Activated T-cell treated with anti-CD3 and anti-CD28 coated beads for 1 hour (primary cell): ENCODE data around the gene KIF26B.
"Not testable (repeated sequence)": the region's sequence is repeated elsewhere in the genome, so short reads cannot be mapped to it uniquely, and the experiment has no call there.

Experiments used
- DNase-seq: peaks from one replicate; pipeline ENCODE4 v3.0.0-alpha.2; 2020; ENCODE audit warnings: low read depth

Gene KIF26B

DNA sequence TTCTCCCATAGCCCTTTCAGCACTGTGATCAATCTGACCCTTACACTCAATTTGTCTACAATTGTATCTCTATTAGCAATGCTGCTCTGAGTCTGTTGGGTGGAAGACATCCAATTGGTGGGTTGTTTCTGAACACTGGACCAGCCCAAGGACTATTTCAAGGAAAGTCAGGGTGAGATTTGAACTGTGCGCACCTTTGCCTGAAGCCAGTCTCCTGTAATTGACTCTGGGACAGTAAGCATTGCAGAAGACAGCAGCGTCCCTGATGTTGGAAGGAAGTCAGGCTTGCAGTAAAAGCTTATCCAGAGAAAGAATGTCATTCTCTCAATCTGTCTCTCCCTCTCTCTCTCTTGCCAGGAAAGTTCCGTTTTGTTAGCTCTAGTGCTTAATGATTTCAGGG lies 233.9 kb downstream of the KIF26B start:
- DNase-seq: no peak

DNA sequence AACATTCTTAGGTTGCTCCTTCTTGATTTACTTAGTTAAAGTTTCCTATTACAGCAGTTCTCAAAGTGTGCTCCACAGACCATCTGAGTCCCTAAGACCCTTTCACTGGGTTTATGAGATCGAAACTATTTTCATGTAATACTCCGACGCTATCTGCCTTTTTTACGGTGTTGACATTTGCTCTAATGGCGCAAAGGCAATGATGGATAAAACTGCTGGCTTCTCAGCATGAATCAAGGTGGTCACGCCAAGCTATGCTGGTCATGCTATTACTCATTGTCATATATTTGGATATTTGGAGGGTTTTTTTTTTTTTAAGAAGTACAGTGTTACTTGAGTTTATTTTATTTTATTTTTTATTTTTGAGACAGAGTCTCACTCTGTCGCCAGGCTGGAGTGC lies 235.1 kb downstream of the KIF26B start:
- no peak for DNase-seq

DNA sequence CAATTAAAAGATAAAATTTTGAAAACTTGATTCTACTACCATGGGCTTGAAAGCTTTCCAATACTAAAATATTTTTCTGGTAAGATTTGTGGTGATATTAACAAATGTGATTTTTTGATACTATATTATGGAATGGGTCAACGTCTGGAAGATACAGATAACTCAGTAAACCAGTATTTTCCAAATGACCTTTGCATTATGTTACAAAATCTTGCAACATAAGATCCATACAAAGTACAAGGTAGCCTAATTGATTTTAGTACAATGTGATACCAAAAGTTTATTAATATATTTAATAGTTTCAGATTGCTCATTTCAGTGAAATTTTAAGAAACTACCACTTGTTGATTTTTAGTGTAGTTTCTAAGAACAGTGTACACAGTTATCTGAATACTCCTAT lies 236.2 kb downstream of the KIF26B start:
- DNase-seq: no peak

DNA sequence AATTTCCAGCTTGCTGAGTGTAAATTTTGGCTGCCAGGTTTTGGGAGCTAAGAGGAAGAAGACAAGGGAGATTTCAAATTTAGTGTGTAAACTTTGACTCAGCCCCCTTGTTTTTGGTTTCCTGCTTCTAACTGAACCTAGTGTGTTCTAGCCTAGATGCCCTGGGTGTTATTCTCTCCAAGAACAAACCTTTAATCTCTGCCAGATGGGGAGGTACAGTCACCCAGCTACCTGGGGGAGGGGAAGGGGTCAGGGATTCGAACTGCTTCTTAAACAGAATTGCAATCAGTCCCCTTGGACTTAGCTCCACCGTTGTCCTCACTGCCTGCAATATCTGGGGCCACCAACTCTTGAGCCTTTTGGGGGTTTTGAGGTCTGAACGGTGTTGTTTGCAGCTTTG lies 238.9 kb downstream of the KIF26B start:
- no peak for DNase-seq

DNA sequence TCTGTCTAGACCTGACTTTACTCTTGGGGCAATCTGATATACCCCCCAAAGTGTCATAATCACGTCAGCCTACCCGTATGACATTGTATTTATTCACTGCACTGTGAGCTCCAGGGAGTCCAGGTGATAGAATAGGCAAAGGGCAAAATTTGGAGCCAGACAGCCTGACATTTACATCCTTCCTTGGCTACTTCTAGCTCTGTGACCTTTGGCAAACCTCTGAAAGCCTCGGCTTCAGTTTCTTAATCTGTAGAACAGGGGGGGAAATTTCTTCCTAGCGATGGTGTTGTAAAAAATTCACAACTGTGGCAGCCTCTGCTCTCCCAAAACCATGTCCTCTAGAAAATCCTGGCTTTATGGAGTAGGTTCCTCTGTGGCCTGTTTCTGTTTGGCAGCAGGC lies 240.9 kb downstream of the KIF26B start:
- DNase-seq: no peak

DNA sequence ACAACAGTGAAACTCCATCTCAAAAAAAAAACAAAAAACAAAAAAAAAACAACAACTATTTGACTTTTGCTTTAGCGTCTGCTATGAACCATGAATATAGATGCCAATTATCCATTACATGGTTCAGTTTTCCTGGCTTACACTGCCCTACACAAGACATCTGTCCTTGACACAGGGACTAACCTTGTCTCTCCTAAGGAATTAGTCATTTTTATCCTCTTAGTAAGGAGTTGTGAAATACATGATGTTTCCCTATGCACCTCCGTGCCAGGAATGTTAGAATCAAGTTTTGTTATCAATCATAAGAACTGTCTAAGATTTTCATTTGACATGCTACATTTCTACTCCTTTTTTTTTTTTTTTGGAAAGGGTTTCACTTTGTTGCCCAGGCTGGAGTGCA lies 241.8 kb downstream of the KIF26B start:
- no peak for DNase-seq

DNA sequence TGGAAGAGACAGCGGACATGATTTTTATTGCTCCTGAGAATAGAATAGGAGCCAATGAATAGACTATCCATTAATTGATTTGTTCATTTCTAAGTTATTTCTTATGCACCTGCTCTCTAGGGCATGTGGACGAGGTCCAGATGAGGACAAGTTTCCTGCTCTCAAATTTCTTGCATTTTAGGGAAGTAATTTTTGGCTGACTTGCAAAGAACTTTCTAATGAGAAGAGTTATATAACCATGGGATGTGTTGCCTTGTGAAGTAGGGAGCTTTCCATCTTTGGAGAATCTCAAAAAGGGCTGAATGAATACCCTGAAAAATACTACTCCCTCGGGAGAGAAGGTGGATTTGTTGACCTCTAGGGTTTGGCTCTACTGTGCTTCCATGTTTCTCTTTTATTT lies 243.0 kb downstream of the KIF26B start:
- no peak for DNase-seq

DNA sequence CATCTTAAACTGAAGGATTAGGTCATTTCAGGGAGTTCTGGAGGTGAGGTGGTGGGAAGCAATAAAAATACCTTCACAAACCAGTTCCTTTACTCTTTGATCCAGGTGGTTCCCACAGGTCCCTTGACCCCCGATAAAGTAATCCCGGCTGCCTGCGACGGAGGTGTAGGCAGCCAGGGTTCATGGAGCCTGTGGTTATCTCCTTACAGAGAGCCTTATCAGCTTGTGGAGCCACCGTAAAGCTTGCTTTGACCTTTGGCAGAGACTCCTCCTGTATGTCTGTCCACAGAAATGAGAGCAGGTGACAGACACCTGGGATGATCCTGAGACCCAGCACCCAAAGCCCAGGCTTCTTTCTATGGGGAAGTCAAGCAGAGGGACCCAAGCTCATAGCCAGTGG lies 243.4 kb downstream of the KIF26B start:
- no peak for DNase-seq

DNA sequence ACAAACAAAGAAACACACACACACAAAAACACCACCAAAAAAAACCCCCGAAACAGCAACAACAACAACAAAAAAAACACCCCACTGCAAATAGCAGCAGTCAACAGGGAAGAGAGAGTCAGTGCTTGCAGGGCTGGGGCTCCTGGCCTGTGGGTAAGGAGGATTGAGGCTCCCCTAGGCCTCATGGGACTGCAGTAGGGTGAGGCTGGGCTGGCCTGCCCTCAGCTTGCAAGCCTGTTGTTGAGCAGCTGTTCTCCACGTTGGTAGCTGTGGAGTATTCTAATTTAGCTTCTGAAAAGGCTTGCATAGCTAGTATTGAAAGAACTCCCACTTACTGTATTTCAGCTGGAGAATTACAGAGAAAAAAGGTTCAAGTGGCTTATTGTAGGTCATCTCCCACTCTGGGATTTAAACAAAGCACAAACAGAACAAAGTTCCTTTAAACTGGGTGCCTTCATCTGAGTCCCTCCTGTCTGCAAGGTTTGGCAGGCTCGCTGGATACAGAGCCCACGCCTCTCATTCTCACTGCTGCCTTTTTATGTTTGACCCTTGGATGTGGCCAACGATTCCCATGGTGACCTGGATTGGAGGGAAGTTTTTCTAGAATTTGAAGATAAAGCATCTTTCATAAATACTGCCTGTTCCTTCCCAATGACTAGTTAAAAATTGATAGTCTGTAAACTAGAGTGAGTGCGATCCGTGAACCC lies 247.2 kb downstream of the KIF26B start:
- DNase-seq: no peak

DNA sequence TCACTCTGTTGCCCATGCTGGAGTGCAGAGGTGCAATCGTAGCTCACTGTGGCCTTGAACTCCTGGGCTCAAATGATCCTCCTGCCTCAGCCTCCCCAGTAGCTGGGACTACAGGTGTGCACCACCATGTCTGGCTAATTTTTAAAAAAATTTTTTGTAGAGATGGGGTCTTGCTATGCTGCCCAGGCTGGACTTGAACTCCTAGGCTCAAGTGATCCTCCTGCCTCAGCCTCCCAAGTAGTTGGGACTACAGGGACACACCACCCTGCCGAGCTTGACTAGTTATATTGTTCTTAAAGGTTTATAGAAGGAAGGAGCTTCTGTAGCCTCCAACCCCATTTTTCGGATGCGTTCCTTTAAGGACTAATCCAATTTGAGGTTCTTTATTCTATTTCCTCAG lies 248.2 kb downstream of the KIF26B start:
- not testable (repeated sequence) for DNase-seq

DNA sequence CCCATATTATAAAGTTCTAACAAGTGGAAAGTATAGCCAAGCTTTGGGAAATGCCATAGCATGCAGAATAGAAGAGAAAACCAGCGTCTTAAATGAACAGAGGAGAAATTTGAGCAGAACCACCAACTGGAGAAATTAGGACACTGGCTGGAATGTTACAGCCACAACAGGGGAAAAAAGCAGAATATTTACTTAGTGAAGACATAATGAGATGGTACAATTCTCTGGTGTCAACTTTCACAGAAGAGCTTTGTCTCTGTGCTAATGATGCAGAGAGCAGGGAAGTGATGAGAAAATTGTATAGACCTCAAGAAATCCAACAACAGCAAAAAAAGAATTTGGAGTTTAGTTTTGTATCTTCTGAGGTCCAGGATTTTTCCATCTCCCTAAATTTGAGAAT lies 249.7 kb downstream of the KIF26B start:
- no peak for DNase-seq

DNA sequence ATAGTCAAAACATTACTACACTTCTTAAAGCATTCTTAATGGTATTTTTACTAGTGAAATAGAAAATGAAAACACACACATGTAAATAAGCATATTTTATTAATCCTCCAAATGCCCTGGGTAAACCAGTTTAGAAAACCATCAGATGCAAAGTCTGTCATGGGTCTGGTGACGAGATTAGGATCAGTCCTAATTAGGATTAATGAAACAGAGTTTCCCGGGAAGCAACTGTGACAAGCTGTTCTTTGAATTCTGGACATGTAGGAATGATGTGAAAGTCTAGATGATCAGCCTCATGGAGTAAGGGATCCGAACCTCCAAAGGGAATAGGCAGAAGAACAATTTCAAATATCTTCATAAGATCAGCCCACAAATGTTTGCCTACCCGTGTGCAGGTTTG lies 250.2 kb downstream of the KIF26B start:
- no peak for DNase-seq

DNA sequence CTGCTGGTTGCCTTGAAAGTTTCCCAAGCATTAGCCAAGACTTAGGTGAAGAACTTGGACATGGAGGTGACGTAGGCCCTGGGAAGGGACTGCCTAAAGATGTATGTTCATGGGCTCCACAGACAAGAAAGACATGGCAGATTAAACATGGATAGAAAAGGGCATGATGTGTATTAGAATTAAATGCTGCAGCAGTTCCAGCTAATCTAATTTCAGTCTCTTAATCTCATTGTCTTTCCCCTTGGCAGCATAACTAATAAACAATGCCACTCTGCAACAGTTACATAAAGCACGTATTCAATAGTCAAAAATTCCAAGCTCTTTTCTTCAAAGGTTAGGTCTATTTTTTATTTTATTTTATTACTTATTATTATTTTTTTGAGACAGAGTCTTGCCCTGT lies 251.6 kb downstream of the KIF26B start:
- no peak for DNase-seq

DNA sequence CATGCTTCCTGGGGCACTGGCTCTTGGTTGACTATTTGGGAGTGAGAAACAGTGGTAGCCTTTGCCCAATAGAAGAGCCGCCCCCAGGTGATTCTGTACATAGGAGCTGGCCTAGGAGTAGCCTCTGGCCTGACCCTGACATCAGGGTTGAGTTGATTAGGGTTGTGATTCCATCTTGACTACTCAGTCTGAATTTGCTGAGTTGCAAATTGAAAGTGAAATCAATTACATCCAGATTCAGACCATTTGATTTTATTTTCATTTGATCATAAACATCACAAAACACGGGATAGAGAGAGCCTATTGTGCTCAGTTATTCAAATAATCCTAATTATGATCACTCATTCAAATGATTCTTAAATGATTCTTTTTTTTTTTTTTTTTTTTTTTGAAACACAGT lies 253.2 kb downstream of the KIF26B start:
- DNase-seq: no peak

DNA sequence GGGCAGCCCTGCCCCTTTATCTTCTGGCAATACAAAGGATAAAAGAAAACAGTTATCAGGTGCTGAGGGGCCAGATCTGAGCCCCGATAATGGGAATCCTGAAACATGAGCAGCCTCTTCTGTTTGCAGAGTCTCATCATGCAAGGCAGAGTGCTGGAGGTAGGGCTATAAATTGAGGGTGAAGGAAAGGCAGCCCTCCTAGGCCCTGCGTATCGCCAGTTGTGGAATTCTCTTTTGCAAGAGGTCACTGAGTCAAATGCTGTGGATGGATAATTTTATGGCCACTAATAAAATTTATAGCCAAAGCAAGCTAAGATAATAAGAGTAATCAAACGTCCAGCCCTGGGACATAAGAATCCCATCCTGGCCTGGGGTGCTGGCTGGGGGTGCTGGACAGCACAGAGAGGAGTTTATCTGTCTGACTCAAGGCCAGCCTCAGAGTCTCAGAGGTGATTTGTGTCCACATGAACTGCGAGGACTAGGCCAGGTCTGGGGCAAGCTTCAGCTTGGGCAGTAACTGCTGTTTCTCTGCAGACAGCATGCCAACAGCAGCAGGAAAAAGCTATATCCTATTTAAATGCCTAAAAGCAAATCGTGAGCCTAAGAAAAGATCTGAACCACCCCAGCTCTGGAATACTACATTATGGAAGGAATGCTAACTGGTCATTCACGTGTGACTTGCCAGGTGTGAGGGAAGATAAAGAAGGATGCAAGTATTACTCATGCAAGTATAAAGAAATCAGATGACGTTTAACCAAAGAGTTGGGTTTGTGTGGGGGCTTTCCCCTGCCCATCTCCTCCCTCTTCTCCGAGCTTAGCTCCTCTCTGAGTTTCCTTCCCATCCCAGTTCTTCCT lies 254.8 kb downstream of the KIF26B start:
- DNase-seq: no peak

DNA sequence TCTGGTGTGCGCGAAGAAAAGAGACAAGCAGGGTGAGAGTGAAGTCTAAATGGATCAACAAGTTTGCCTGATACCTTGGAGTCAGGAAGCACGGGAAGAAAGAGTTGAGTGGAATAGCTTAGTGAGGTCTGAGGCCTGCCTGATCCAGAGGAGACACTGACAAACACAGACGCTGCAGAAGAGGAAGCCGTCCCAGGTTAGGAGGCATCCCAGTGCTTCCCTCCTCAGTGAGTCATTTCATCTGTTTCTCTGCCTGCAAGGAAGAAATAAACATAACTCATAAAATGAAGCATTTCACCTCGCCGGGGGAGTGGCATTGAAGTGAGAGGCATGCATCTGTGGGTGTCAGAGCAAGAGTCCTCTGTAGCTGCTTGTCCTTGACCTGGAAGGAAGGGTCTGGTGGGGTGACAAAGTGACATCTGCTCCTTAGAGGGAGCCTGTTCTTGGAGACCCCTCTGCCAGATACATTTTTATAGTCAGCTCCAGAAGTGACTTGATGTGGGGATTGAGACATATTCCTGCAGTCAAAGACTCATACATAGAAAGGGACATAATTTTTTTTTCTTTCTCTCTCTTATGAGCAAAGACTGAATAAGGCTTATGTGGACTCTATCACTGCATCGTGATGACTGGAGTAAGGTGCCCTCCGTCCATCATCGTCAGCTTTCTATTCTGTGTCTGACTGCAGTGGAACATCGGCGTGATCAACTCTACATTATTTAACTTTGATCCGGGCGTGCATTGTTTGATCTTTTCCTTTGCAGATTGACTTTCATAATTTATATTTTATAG lies 256.7 kb downstream of the KIF26B start:
- no peak for DNase-seq

DNA sequence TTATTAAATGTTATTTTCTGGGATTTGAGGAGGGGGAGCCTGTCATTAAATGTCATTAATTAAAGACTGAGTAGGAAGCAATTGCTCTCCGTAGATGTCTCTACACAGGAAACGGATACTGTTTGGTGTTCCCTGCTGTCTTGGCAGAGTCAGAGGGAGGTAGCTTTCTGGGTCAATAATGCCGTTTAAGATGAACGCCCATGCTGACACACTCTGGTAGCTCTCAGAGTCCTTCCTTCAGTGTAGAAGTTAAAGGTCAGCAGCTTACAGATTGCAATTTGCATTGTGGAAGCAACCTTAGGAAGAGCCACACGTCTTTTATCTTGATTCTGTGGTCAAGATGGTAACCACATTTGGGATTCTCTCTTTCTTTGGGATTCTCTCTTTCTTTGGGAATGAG lies 257.5 kb downstream of the KIF26B start:
- no peak for DNase-seq

DNA sequence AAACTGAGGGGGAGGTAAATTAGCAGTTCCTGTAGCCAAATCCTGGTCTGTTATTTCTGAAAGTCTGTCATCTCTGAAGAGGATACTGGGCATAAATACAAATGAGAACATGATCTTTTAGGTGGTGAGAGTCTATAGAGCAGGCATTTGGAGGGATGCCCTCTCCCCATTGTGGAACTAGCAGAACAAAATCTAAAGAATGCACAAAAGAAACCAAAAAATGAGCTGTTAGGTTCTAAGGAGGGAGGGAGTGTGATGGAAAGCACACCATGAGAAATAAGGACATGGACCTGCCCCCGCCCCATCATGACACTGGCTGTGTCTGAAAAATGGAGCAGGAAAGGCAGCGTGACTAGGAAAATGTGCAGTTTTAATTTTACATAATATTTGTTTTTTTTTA lies 262.0 kb downstream of the KIF26B start:
- DNase-seq: no peak

DNA sequence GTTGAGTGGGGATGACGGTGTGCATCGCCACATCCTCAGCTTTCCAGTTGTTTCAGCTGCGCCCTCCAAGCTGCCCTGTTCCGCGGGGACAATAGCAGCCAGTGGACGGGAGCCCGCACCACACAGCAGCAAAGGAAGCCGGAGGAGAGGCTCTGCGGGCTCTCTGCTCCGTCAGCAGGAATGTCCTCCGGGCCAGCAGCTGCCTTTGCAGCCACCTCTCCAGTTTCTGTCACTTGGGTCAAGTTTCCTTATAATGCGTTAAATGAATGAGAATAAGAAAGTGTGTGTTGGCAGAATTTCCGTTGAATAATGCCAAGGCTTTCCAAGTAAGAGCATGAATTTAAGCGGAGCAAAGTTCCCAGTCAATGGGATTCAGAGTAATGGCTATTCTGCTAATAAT lies 263.3 kb downstream of the KIF26B start:
- DNase-seq: no peak

DNA sequence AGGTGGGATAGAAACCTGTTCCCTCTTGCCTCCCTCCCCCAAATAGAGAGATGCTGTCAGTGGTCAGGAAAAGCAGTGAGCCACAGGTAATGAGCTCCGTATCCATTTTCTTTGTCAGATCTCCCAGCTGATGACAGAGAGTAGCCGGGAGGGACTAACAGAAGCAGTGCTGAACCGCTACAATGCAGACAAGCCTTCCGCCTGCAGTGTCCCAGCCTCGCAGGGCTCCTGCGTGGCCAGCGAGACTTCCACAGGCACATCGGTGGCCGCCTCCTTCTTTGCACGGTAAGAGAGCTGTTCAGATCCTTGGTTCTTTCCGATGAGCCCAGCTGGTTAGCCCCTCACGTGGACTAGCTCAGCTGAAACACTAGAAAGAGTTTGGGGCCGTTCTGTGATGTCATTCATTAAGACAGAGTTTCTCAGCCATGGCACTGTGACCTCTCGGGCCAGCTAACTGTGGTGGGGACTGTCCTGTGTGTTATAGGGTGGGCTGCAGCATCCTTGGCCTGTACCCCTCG lies 264.7 kb downstream of the KIF26B start:
- DNase-seq: no peak

DNA sequence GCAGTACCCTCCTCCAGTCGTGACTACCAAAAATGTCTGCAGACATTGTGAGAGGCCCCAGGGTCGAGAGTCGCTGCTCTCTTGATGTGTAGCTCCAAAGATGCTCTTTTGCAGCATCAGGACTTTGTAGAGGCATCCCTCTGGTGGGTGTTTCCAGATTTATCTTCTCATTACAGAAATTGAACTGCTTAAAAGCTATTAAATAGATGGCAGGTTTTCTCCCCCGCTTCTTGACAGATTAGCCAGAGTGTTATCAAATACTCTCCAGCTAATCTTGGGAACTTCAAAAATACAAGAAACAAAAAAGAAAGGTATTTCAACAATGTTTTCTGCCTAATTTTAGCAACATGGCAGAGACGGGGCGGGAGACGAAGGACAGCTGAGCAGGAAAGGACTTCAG lies 265.2 kb downstream of the KIF26B start:
- DNase-seq: no peak

DNA sequence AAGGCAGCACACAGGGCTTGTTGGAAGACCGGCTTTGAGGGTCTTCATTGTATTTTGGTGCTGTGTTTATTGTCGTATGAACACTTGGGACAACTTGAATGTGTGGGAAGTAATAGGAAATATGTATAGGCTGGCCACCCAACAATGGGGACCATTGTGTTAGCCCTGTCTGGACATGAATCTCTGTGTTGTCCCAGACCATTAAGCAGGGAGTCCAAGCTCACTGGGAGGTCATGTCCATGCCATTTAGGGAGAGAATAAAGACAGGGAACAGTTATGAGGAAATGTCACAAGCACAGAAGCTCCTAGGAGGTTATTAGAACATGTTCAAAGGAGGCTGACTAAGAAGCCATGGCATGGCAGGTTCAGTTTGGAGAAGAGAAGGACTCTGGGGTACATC lies 266.1 kb downstream of the KIF26B start:
- DNase-seq: no peak

DNA sequence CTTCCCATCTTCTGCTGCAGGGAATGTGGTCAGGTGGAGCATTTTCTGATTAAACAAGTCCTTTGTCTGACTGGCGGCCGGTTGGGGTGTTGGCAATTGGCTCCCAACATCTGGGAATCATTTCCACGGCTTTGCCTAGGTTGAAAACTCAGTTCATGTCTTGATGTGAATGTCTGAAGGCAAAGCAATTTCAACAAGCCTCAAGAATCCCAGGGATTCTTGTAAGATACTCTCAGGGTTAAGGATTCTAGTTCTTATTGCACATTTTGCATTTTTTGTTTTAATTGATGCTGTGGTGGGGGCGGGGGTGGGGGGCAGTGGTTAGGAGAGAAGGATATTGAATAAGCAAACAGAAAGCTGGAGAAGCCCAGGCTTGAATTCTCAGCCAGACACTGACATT lies 273.9 kb downstream of the KIF26B start:
- no peak for DNase-seq
